ENCODE data around the gene EPHX1.

Gene EPHX1

DNA sequence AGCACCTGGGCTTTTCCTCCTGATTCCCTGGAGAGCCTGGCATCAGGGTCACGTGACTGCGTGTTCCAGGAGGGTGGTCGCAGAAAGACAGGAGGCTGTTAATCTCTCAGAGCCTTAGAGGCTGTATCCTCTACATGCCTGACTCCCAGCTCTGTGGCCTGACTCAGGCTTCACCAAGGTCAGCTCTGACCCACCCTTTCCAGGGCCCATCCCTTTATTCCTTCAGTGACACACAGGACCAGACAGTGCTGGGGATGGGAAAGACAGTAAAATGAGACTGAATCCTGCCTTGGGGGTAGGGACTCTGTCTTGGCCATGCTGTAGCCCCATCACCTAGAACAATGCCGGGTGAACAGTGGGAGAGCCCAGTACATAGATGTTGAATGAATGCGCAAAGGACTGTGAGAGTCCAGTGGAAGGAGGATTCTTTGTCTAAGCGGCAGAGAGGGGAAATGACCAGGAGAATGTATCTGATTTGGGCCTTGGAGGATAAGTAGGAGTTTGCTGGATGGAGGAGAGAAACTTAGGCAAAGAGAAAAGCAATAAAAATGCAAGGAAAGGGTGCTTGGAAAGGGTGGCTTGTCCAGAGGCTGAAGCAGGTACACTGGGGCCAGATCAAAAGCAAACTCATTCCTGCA, 33.0 kb downstream of the EPHX1 start:
- no peak overlapping the region for H3K9ac ChIP-seq (ENCODE audit: low read length)
- peaks cover 19% of the 10 kb centered on the region for H3K36me3 ChIP-seq (ENCODE audit: control insufficient read depth, insufficient read depth, low read length)
- H3K4me3 ChIP-seq (ENCODE audit: low read length) = no peak overlapping the region
- no peak overlapping the region for H3K27ac ChIP-seq (ENCODE audit: low read depth, low read length)
- no peaks in the 10 kb centered on the region for H3K4me1 ChIP-seq (ENCODE audit: control insufficient read depth, insufficient read depth, low read length)
- H3K27me3 ChIP-seq (ENCODE audit: control insufficient read depth, insufficient read depth, low read length) = no peaks in the 10 kb centered on the region

DNA sequence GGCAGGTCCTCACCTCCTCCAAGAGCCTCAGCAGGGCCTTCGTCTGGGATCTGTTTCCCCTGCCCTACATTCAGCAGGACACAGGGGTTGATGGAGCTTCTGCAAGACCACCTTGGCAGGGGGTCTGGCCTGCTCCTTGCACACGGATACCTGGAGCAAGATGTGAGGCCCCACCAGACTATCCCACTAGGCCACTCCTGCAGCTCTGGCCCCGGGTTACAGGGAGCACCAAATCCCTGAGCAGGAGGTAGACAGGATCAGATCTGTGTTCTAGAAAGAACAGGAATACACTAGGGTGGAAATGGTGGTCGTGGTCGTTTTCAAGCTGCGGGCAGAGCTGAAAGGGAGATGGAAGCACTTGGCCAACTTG, 33.5 kb downstream of the EPHX1 start:
- no peaks in the 10 kb centered on the region for H3K4me1 ChIP-seq (ENCODE audit: control insufficient read depth, insufficient read depth, low read length)
- H3K36me3 ChIP-seq (ENCODE audit: control insufficient read depth, insufficient read depth, low read length) = peaks cover 19% of the 10 kb centered on the region
- no peak overlapping the region for H3K4me3 ChIP-seq (ENCODE audit: low read length)
- no peak overlapping the region for H3K27ac ChIP-seq (ENCODE audit: low read depth, low read length)
- no peaks in the 10 kb centered on the region for H3K27me3 ChIP-seq (ENCODE audit: control insufficient read depth, insufficient read depth, low read length)
- no peak overlapping the region for H3K9ac ChIP-seq (ENCODE audit: low read length)

DNA sequence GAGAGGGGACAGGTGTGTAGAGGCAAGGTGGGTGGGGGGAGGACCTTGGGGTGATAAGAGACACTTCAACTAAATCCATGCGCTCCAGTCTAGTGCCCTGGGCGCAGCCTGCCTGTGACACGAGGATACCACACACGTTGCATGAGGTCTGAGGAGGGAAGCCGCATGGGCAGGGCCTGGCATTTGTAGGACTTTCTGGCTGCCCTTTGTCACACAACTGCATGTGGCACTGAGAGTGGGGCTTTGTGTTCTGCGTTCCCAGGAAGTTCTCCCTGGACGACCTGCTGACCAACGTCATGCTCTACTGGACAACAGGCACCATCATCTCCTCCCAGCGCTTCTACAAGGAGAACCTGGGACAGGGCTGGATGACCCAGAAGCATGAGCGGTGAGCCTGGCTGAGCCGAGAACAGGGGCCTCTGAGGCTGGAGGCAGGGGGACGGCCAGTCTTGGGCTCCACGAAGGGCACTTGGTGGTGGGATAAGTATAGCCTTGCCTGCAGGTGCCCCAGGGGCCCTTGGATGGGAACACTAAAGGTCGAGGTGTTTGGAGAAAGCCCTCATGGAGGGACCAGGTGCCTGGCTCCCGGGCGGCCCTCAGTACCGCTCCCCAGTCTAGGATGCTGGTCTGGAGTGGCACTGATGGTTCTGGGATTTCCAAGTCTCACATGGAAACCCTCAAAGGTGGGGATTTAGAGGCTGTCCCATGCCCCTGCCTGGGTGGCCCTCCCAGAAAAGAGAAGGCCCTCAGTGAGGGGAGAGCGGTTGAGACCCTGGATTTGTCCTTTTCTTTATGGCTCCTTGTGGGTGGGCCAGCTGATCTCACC, 34.5 kb downstream of the EPHX1 start:
- Histone ChIP-seq H3K36me3 (ENCODE audit: control insufficient read depth, insufficient read depth, low read length) (peaks cover 20% of the 10 kb centered on the region), H3K4me1 (ENCODE audit: control insufficient read depth, insufficient read depth, low read length) (no peaks in the 10 kb centered on the region), H3K9ac (ENCODE audit: low read length) (no peak overlapping the region), H3K27me3 (ENCODE audit: control insufficient read depth, insufficient read depth, low read length) (no peaks in the 10 kb centered on the region), H3K27ac (ENCODE audit: low read depth, low read length) (no peak overlapping the region), H3K4me3 (ENCODE audit: low read length) (no peak overlapping the region)

DNA sequence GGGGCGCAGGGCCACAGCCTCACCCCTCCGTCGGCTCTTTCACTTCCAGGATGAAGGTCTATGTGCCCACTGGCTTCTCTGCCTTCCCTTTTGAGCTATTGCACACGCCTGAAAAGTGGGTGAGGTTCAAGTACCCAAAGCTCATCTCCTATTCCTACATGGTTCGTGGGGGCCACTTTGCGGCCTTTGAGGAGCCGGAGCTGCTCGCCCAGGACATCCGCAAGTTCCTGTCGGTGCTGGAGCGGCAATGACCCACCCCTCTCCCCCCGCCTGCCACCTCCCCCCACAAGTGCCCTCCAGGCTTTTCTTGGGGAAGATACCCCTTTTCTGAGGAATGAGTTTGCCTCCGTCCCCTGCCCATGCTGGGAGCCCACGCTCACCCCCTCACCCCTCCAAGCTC, 35.2 kb downstream of the EPHX1 start:
- Histone ChIP-seq H3K4me1 (ENCODE audit: control insufficient read depth, insufficient read depth, low read length) (no peaks in the 10 kb centered on the region), H3K4me3 (ENCODE audit: low read length) (no peak overlapping the region), H3K36me3 (ENCODE audit: control insufficient read depth, insufficient read depth, low read length) (peaks cover 25% of the 10 kb centered on the region), H3K27ac (ENCODE audit: low read depth, low read length) (no peak overlapping the region), H3K27me3 (ENCODE audit: control insufficient read depth, insufficient read depth, low read length) (no peaks in the 10 kb centered on the region), H3K9ac (ENCODE audit: low read length) (no peak overlapping the region)

DNA sequence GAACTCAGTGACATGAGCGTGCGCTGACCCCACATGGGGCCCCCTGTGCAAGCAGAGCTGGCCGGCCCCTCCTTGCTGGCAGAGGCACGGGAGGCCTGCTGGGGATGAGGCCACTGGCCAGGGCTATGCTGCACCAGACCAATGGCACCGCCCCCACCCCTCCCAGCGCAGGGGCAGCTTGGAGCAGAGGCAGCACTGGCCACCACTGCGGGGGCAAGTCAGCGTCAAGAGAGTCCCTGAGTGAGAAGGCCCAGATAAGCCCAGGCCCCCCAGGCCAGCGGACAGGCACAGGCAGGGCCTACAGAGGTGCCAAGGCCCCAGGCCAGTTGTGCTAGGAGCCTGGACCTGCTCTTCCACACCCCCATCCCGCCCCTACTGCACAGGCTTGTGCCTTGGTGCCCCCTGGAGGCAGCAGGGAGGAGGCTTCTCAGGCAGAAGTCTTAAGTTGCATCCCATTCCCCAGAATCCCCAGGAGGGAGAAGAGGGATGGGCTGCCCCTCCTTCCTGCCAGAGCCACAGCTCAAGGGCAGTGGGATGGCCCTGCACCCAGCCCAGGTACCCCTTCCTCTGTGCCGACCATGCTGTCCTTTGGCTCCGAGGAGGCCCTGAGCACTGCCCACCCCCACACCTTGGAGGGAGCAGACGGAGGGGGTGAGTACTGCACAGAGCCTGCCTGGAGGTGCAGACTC, 35.8 kb downstream of the EPHX1 start:
- no peak overlapping the region for H3K4me3 ChIP-seq (ENCODE audit: low read length)
- H3K9ac ChIP-seq (ENCODE audit: low read length) = no peak overlapping the region
- no peaks in the 10 kb centered on the region for H3K27me3 ChIP-seq (ENCODE audit: control insufficient read depth, insufficient read depth, low read length)
- H3K27ac ChIP-seq (ENCODE audit: low read depth, low read length) = no peak overlapping the region
- H3K36me3 ChIP-seq (ENCODE audit: control insufficient read depth, insufficient read depth, low read length) = peaks cover 25% of the 10 kb centered on the region
- H3K4me1 ChIP-seq (ENCODE audit: control insufficient read depth, insufficient read depth, low read length) = no peaks in the 10 kb centered on the region

DNA sequence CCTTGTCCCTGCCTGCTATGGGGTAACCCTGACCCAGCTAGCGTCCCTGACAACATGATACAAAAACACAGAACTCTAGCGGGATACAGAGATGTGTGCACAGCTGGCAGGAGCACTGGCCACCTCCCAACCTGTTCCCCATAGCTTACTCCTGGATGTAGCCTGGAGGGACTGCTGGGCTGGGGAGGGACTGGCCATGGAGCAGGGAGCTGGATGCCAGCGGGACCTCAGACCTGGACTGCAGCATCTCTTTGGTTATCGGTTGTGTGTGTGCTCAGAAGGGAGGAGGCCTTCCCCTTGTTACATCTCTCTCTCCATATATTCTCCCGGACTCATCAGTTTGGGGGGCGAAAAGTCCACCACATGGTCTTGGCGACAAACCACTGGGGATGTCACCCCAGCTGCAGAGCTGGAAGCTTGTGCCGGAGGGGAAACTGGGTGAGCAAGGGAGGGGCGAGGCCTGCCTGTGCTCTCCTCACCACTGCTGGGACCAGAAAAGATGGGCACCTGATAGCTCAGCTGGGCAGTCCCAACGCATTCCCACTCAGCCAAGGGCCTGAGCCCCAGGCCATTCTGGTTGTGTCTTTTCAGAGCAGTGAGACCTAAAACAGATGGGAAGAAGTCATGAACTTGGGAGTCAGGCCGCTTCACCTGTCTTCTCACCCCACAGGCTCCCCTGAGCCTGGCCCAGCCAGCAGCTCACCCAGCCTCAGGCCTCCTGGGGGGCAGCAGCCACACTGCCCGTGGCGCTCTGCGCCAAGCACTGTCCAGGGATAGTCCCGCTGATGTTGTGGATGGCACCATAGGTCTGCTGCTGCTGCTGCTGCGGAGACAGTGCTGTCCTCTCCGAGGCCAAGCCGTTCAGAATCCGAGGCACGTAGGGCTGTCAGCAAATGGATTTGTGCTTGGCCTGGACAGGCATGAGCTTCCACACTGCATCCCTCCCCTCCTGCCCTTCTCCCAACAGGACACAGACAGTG, 36.7 kb downstream of the EPHX1 start:
- Histone ChIP-seq H3K4me3 (ENCODE audit: low read length) (no peak overlapping the region), H3K36me3 (ENCODE audit: control insufficient read depth, insufficient read depth, low read length) (peaks cover 25% of the 10 kb centered on the region), H3K9ac (ENCODE audit: low read length) (no peak overlapping the region), H3K4me1 (ENCODE audit: control insufficient read depth, insufficient read depth, low read length) (no peaks in the 10 kb centered on the region), H3K27me3 (ENCODE audit: control insufficient read depth, insufficient read depth, low read length) (no peaks in the 10 kb centered on the region), H3K27ac (ENCODE audit: low read depth, low read length) (no peak overlapping the region)

DNA sequence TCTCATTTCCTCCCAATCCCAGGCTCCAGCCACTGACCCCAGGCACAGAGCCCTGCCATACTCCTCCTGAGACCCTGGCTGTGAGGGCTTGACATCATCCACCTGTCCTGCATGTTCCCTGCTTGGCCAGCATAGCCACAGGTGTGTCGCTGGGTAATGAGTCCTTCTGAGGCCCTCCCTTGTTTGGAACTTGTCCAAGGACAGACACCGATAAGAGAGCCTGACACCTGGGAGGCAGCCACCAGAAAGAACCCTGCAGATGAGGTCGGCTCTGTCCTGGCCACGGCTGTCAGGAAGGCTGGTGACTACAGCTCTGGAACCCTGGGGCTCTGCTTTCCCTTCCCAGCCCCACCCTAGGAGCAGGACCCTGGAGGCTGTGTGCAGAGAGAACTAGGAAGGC, 37.7 kb downstream of the EPHX1 start:
- Histone ChIP-seq H3K27ac (ENCODE audit: low read depth, low read length) (no peak overlapping the region), H3K36me3 (ENCODE audit: control insufficient read depth, insufficient read depth, low read length) (peaks cover 29% of the 10 kb centered on the region), H3K27me3 (ENCODE audit: control insufficient read depth, insufficient read depth, low read length) (no peaks in the 10 kb centered on the region), H3K4me3 (ENCODE audit: low read length) (no peak overlapping the region), H3K9ac (ENCODE audit: low read length) (no peak overlapping the region), H3K4me1 (ENCODE audit: control insufficient read depth, insufficient read depth, low read length) (no peaks in the 10 kb centered on the region)

DNA sequence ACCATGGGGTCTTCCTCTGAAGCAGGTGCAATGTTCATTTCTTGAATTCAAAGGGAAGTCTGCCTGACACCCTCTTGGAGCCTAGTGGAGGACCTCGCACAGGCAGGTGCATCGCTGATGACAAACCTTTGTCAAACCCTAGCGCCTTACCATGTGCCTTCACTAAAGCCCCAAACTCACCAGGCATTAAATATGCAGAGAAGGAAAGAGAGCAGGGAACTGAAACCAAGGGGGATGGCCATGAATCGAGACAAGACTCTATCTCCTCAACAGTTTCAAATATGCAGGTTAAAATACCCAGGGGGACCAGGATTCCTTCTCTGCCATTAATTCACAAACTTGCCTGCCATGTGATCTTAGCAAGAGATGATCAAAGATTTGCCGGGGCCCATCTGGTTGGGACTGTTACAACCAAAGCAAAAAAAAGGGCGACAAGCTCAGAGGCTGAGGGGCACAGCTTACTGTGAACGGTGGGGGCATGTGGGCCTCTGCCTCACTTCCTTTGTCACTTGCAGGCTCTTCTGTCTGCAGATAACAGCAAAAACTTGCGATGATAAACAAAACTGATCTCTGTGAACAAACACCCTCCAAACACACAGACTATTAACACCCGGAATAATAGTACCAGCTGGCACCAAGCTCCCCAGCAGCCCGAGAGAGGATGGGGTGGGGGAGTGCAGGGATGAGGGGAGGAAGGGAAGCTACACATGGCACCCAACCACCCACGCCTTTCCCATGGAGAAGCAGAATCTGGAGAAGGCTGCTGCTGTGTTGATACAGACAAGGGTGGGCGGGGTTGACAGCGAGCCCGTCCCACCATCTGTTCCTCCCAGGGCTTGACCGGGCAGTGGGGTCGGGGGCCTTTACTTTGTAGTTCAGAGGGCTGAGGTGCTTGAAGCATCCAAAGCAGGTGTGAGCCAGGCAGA, 38.4 kb downstream of the EPHX1 start:
- peaks cover 34% of the 10 kb centered on the region for H3K36me3 ChIP-seq (ENCODE audit: control insufficient read depth, insufficient read depth, low read length)
- H3K27ac ChIP-seq (ENCODE audit: low read depth, low read length) = no peak overlapping the region
- H3K4me1 ChIP-seq (ENCODE audit: control insufficient read depth, insufficient read depth, low read length) = no peaks in the 10 kb centered on the region
- no peaks in the 10 kb centered on the region for H3K27me3 ChIP-seq (ENCODE audit: control insufficient read depth, insufficient read depth, low read length)
- H3K9ac ChIP-seq (ENCODE audit: low read length) = no peak overlapping the region
- H3K4me3 ChIP-seq (ENCODE audit: low read length) = no peak overlapping the region

DNA sequence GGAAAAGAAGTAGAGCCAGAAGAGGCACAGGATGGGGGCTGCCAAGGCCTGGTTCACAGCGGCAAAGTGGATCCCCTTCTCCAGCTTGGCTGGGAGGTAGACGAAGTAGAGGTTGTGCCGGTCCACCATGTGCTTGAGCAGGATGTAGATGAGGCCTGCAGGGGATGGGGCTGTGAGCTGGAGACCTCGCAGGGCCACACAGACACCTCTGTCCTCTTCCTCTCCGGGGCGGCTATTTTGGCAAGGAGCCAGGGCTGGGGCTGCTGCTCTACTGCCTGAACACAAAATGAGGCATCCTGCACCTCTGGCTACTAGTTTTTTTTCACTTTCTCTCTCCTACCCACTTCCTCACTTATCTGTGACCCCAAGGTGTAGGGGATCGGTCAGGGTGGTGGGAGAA, 40.0 kb downstream of the EPHX1 start:
- Histone ChIP-seq H3K4me3 (ENCODE audit: low read length) (no peak overlapping the region), H3K4me1 (ENCODE audit: control insufficient read depth, insufficient read depth, low read length) (no peaks in the 10 kb centered on the region), H3K27me3 (ENCODE audit: control insufficient read depth, insufficient read depth, low read length) (no peaks in the 10 kb centered on the region), H3K36me3 (ENCODE audit: control insufficient read depth, insufficient read depth, low read length) (peaks cover 41% of the 10 kb centered on the region), H3K9ac (ENCODE audit: low read length) (no peak overlapping the region), H3K27ac (ENCODE audit: low read depth, low read length) (no peak overlapping the region)

DNA sequence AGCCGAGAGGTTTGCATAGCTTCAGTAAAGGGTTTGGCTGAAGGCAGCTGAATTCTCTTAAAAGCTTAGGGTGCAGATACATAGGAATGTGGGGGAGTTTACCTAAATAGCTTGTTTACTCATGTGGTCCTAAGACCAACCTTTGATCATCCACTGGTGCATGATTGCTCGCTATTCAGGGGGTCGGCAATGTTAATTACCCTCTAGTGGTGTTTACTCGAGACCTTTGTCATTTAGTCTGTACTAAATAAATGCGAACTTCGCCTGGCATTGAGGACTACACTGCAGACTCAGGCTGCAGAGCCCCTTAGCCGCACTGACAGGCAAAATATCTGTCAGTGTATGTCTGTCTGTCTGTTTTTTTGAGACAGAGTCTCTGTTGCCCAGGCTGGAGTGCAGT, 40.4 kb downstream of the EPHX1 start:
- Histone ChIP-seq H3K9ac (ENCODE audit: low read length) (no peak overlapping the region), H3K4me1 (ENCODE audit: control insufficient read depth, insufficient read depth, low read length) (no peaks in the 10 kb centered on the region), H3K4me3 (ENCODE audit: low read length) (no peak overlapping the region), H3K27me3 (ENCODE audit: control insufficient read depth, insufficient read depth, low read length) (no peaks in the 10 kb centered on the region), H3K36me3 (ENCODE audit: control insufficient read depth, insufficient read depth, low read length) (peaks cover 41% of the 10 kb centered on the region), H3K27ac (ENCODE audit: low read depth, low read length) (no peak overlapping the region)

DNA sequence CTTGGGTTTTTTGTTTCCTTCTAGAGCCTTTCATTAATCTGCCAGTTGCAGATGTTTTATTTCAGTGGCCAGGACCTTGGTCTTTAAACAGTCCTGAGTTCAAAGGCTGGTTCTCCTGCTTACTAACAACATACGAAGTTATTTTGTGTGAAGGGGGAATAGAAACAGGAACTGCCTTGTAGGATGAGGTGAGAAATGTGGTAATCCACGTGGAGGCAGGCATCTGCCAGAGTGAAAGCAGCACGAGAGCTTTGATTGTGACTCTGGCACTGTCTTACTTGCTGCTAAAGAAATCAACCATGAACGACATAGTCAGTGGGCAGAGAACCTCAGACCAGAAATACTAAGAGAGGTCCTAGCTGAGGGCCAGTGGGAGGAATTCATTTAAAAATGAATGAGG, 41.9 kb downstream of the EPHX1 start:
- no peak overlapping the region for H3K4me3 ChIP-seq (ENCODE audit: low read length)
- H3K9ac ChIP-seq (ENCODE audit: low read length) = no peak overlapping the region
- H3K27me3 ChIP-seq (ENCODE audit: control insufficient read depth, insufficient read depth, low read length) = no peaks in the 10 kb centered on the region
- H3K4me1 ChIP-seq (ENCODE audit: control insufficient read depth, insufficient read depth, low read length) = no peaks in the 10 kb centered on the region
- no peak overlapping the region for H3K27ac ChIP-seq (ENCODE audit: low read depth, low read length)
- H3K36me3 ChIP-seq (ENCODE audit: control insufficient read depth, insufficient read depth, low read length) = peaks cover 33% of the 10 kb centered on the region

Measured in rectal smooth muscle tissue (tissue), 1 donor.